Thyroid gland (tissue), 4 donors: ENCODE results near the gene SLX9.

ENCODE experiments used
- POLR2A ChIP-seq, 2 donors: fragments of 450-650 bp; IDR thresholded peaks; one replicate each; pipeline ENCODE4 v1.6.1; 2017; ENCODE audit warnings: antibody characterized with exemption in 2 of 2, mild to moderate bottlenecking in 2 of 2, moderate library complexity in 1 of 2
- TF ChIP-seq, protein P1 (sequence below), 6 experiments: fragments of 200-600 bp in 3 of 6; fragments of 450-650 bp in 3 of 6; sonication (generic) in 3 of 6; IDR thresholded peaks; one replicate each; pipeline ENCODE4 v1.5.1; 2016 to 2019; ENCODE audit warnings: antibody characterized with exemption in 6 of 6, mild to moderate bottlenecking in 2 of 6, inconsistent platforms in 1 of 6, moderate library complexity in 1 of 6

DNA sequence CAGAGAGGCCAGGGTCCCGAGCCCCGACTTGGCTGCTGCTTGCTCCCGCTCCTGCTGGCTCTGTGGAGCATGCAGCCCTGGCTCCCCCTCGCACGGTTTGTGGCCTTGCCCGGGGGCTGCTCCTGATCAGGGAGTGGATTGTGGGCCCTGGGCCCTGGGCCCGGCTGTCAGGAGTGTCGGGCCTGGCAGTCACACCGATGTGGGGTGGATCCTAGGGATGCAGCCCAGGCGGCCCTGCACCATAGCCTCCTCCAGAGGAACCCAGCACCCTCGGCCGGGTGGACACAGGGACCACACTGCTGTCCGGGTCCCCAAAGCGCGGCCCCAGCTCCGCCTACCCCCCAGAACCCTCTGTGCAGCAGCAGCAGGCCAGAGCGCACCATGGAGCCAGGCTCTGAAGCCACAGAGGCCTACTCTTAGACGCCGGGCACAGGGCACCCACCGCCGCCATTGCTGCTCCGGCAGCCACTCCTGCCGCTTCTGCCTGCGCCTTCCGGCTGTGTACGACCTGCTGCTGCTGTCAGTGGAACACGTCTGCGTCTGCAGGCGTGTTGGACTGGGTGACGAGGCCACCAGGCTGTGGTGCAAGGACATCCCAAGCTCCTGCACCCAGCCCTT is 9.4 kb downstream of the SLX9 start:
- TF ChIP-seq POLR2A (IDR thresholded peaks at IDR 0.05): no peak
- TF ChIP-seq, protein P1, sequence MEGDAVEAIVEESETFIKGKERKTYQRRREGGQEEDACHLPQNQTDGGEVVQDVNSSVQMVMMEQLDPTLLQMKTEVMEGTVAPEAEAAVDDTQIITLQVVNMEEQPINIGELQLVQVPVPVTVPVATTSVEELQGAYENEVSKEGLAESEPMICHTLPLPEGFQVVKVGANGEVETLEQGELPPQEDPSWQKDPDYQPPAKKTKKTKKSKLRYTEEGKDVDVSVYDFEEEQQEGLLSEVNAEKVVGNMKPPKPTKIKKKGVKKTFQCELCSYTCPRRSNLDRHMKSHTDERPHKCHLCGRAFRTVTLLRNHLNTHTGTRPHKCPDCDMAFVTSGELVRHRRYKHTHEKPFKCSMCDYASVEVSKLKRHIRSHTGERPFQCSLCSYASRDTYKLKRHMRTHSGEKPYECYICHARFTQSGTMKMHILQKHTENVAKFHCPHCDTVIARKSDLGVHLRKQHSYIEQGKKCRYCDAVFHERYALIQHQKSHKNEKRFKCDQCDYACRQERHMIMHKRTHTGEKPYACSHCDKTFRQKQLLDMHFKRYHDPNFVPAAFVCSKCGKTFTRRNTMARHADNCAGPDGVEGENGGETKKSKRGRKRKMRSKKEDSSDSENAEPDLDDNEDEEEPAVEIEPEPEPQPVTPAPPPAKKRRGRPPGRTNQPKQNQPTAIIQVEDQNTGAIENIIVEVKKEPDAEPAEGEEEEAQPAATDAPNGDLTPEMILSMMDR (IDR thresholded peaks at IDR 0.05): no peak
